GM23248 (cell line): ENCODE measurements around the gene MINDY4.

ENCODE experiments used
- EZH2 ChIP-seq: fragments of 200-600 bp; sonication (generic); IDR thresholded peaks from 2 replicates; pipeline ENCODE4 v1.6.1; 2018; ENCODE audit warnings: antibody characterized with exemption, mild to moderate bottlenecking; ENCODE audit not compliant: insufficient read depth, poor library complexity, severe bottlenecking
- EZH2phosphoT487 ChIP-seq: fragments of 200-600 bp; sonication (generic); IDR thresholded peaks from 2 replicates; pipeline ENCODE4 v1.6.1; 2018; ENCODE audit warnings: antibody characterized with exemption, moderate library complexity, mild to moderate bottlenecking, low read depth; ENCODE audit not compliant: insufficient read depth

GRCh38 chr7:30804078-30804661 is 33.0 kb downstream of the MINDY4 start:
- TF ChIP-seq EZH2 (no peak), EZH2phosphoT487 (peak; percentile 100)
